Heart right ventricle (tissue), 16 donors: ENCODE measurements around the gene B4GALT2. TPM values are rescaled to one million over a fixed set of nuclear protein-coding genes. Genes with fewer than 3 reads are reported as not detected.
A peak's percentile ranks its signal among the peaks of the same experiment; 100 is the strongest.

Experiments used
- ATAC-seq, 8 donors: fragments of 200-7000 bp; cut with Tn5 transposase; one replicate each; pipeline ENCODE4 v1.9.1; 2020; ENCODE audit warnings: mild to moderate bottlenecking in 8 of 8, moderate library complexity in 8 of 8, moderate number of reproducible peaks in 1 of 8
- DNase-seq, 2 donors: peaks; one replicate each; pipeline ENCODE4 v3.0.0-alpha.2; 2020
- H3K27ac ChIP-seq, 10 donors: fragments of 200-600 bp; sonication (generic) in 2 of 10; one replicate each; pipeline versions ENCODE4 v1.5.0 to v1.8.0; 2020 to 2022; ENCODE audit warnings: mild to moderate bottlenecking in 3 of 10
- H3K27me3 ChIP-seq, 7 donors: fragments of 200-600 bp; one replicate each; pipeline ENCODE4 v1.8.0; 2021 to 2022; ENCODE audit warnings: mild to moderate bottlenecking in 2 of 7
- H3K36me3 ChIP-seq, 9 donors: fragments of 200-600 bp; sonication (generic) in 1 of 9; one replicate each; pipeline versions ENCODE4 v1.5.0 to v1.8.0; 2020 to 2022; ENCODE audit warnings: mild to moderate bottlenecking in 2 of 9
- H3K4me1 ChIP-seq, 9 donors: fragments of 200-600 bp; sonication (generic) in 1 of 9; one replicate each; pipeline versions ENCODE4 v1.5.0 to v1.8.0; 2020 to 2022; ENCODE audit warnings: mild to moderate bottlenecking in 4 of 9
- H3K4me3 ChIP-seq, 10 donors: fragments of 200-600 bp; sonication (generic) in 2 of 10; one replicate each; pipeline versions ENCODE4 v1.5.0 to v1.8.0; 2020 to 2022; ENCODE audit warnings: mild to moderate bottlenecking in 7 of 10, moderate library complexity in 2 of 10
- H3K9me3 ChIP-seq, 11 donors: fragments of 200-600 bp in 10 of 11; sonication (generic) in 2 of 11; one replicate each; pipeline versions ENCODE4 v1.5.0 to v1.8.0; 2013 to 2022; ENCODE audit warnings: mild to moderate bottlenecking in 2 of 11, control low read depth in 1 of 11, moderate library complexity in 1 of 11
- CTCF ChIP-seq, 9 donors: fragments of 200-600 bp; sonication (generic) in 2 of 9; IDR thresholded peaks; one replicate each; pipeline versions ENCODE4 v1.5.0 to v1.8.0; 2021 to 2022; ENCODE audit warnings: antibody characterized with exemption in 9 of 9, mild to moderate bottlenecking in 5 of 9, moderate library complexity in 1 of 9
- WGBS, 2 donors: extraction: QIAGEN DNeasy Blood & Tissue Kit; methylation state at CpG; one replicate each; pipeline ENCODE4 v1.1.7; 2013; ENCODE audit warnings: inconsistent platforms in 1 of 2; 5-methylcytosine and 5-hydroxymethylcytosine counted together
- intact Hi-C, 10 donors: fragments of 100-400 bp; cut with DNase I; formaldehyde crosslinking; loops; one replicate each; pipeline versions ENCODE4 v1.11.1 to v1.14.2; 2022
- long read RNA-seq, 3 donors: library from polyadenylated mRNA; unstranded; transcript quantifications; one replicate each; pipeline ENCODE4 v2.0.0, GENCODE V29; 2020 to 2021
- polyA plus RNA-seq, 2 donors: library from polyadenylated mRNA; stranded (reverse); fragments of 200-250 nt; gene quantifications; one replicate each; pipeline ENCODE4 v1.2.3, GENCODE V29; 2013
- total RNA-seq, 10 donors: library from RNA; stranded (reverse); fragmentation: NEBNext Ultra II Directional in 3 of 10; extraction: Animal tissue kit (Norgen Biotek cat#: 25700) in 3 of 10; gene quantifications; one replicate each; pipeline versions ENCODE4 v1.2.1 to v1.2.4, GENCODE V29; 2021 to 2023
- donor health status: Arrhythmogenic right ventricular cardiomyopathy.
- donor health status: ischemic (EF 13 %, LVEDD 7.1; RV severe dilation, severe dysfunction).
- donor health status: healthy with polysubstance abuse.
- donor health status: DM: no; HTN: yes; CAD: no.
- donor health status: DM: no; HTN: no; CAD: no.
- donor health status: ischemic (EF 25% LVEDD 6.9; RV normal size, moderate dysfunction).
- donor health status: ischemic (EF 25% LVEDD 5.7; RV mildly dilated, moderate dysfunction).
- donor health status: healthy.
- donor health status: DM: yes; HTN: yes; CAD: no.
- donor health status: Ischemic cardiomyopathy.
- donor health status: ischemic (EF 35%, LVEDD 5.7; RV mildly dilated, moderate dysfunction).
- donor health status: nonischemic (EF 11% LVEDD 7.7; RV severe dilation, severe dysfunction).
- donor health status: DM: yes; HTN: yes; CAD: no.
- donor health status: PGD.
- donor health status: ischemic (EF 29% LVEDD 5.4; RV normal size, mild dysfunction).
- donor health status: nonischemic (EF 23%, LVEDD 6.1; RV moderate dilation, normal function).

The B4GALT2 gene
- total RNA-seq (10 to 100 TPM; 31.1 to 47.0 (median 38.6) TPM), polyA plus RNA-seq (10 to 100 TPM; 25.4 to 50.8 TPM)
- long read RNA-seq, donor 1, transcript B4GALT2-203 (7 exons, 2,203 nt) = major isoform, 53 of 89 reads
- long read RNA-seq, donor 1, partial matches to known transcripts = 22 of 89 reads
- long read RNA-seq, donor 1, other reads (novel, unspliced or antisense) = 14 of 89 reads
- long read RNA-seq, donor 2, transcript B4GALT2-203 (7 exons, 2,203 nt) = major isoform, 54 of 89 reads
- long read RNA-seq, donor 2, partial matches to known transcripts = 21 of 89 reads
- long read RNA-seq, donor 2, other reads (novel, unspliced or antisense) = 14 of 89 reads
- long read RNA-seq, donor 3, transcript B4GALT2-203 (7 exons, 2,203 nt) = major isoform, 6 of 39 reads
- long read RNA-seq, donor 3, partial matches to known transcripts = 31 of 39 reads
- long read RNA-seq, donor 3, other reads (novel, unspliced or antisense) = 2 of 39 reads

- H3K4me1 ChIP-seq = peaks cover 7 to 58% (median 51%) of the 10 kb centered on the region in 9 donors
Measured at GRCh38 chr1:43978551-43979260, at the start of gene B4GALT2. Gene B4GALT2 (plus strand): TSS chr1:43979210. CDS start chr1:43981161, 1,951 bp downstream.

GRCh38 chr1:43930168-43930948, 48.7 kb upstream of the B4GALT2 start:
- WGBS, 2 donors = 96 to 97% methylated on average over 10 of the region's 10 CpGs
- intact Hi-C loops = loop anchor here in 7 of 10 donors (5.0 to 10.0 kb wide), 4 partner anchors 388 to 406 kb away; partner anchors contain the start of gene PTPRF (in 1 of the 7)
- peaks cover 0 to 26% (median 21%) of the 10 kb centered on the region in 7 donors for H3K27me3 ChIP-seq
- peaks cover 0 to 20% (median 0%) of the 10 kb centered on the region in 9 donors for H3K36me3 ChIP-seq
- peak in 8 of 9 donors; percentile 9 to 49 (median 39) for TF ChIP-seq CTCF (IDR thresholded peaks at IDR 0.05)
- no peak overlapping the region for H3K27ac ChIP-seq
- no peaks in the 10 kb centered on the region for H3K9me3 ChIP-seq
- H3K4me1 ChIP-seq = peaks cover 3 to 27% (median 11%) of the 10 kb centered on the region in 9 donors
- no peak for DNase-seq
- no peak for ATAC-seq
- no peak overlapping the region for H3K4me3 ChIP-seq

More at GRCh38 chr1:43978551-43979260, at the start of gene B4GALT2:
- H3K4me3 ChIP-seq = peak within 1 kb of the TSS; percentile 53 to 94 (median 79)
- H3K27me3 ChIP-seq = no peaks in the 10 kb centered on the region
- no peak for TF ChIP-seq CTCF (IDR thresholded peaks at IDR 0.05)
- no peaks in the 10 kb centered on the region for H3K9me3 ChIP-seq
- ATAC-seq (peak in 1 of 8 donors; percentile 3), DNase-seq (peak in 1 of 2 donors; percentile 55)
- 6% methylated on average over 49 to 54 of the region's 54 CpGs for WGBS, 2 donors
- H3K27ac ChIP-seq = peak within 1 kb of the TSS in 9 of 10 donors; percentile 52 to 81 (median 73)
- intact Hi-C loops = no loop called here
- H3K36me3 ChIP-seq = peaks cover 0 to 30% (median 18%) of the 10 kb centered on the region in 9 donors

- Histone ChIP-seq H3K27ac (no peak overlapping the region), H3K36me3 (peaks cover 0 to 14% (median 0%) of the 10 kb centered on the region in 9 donors), H3K27me3 (peaks cover 0 to 32% (median 26%) of the 10 kb centered on the region in 7 donors), H3K4me1 (peaks cover 4 to 33% (median 11%) of the 10 kb centered on the region in 9 donors), H3K9me3 (no peaks in the 10 kb centered on the region), H3K4me3 (no peak overlapping the region)
- DNase-seq (no peak), ATAC-seq (no peak)
- TF ChIP-seq CTCF (IDR thresholded peaks at IDR 0.05) = no peak
- intact Hi-C loops = loop anchor here in 7 of 10 donors (5.0 to 10.0 kb wide), 4 partner anchors 389 to 406 kb away; partner anchors contain the start of gene PTPRF (in 1 of the 7)
- WGBS, 2 donors = 79 to 86% methylated on average over 4 of the region's 4 CpGs
Measured at GRCh38 chr1:43930949-43931275, 48.1 kb upstream of the B4GALT2 start.
